NCI-H1436 (cell line): Measurements from ENCODE around the gene TEX14.
A peak's percentile ranks its signal among the peaks of the same experiment; 100 is the strongest.
"Not testable (repeated sequence)": the region's sequence is repeated elsewhere in the genome, so short reads cannot be mapped to it uniquely, and the experiment has no call there.

Experiments used
- DNase-seq: peaks from one replicate; lab custom pipeline; 2025; lab: John Stamatoyannopoulos, UW

TEX14 gene

GRCh38 chr17:58597371-58597770, 94.5 kb downstream of the TEX14 start:
- DNase-seq = no peak

DNA sequence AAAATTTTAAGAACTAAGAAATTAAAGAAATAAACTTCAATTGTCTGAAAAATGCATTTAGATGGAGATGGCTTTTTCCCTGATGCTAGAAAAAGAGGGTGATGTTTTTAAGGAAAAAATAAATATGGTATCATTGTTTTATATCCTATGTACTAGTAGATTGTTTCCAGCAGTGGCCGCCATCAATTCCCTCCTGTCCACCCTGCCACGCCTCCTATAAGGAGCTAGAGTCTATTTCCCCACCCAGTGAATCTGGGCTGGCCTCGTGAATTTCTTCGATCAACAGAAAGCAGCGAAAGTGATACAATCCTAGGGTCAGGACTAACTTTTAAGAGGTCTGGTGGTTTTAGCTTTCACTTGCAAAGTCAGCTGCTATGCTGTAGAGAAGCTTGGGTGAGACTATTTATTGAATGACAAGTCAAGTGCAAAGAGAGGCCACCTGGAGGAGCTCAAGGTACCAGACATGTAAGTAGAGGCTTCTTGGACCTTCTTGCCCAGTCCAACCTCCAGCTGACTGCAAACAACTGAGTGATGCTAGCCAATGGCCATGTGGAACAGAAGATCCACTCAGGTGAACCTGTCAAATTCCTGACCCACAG, 96.6 kb downstream of the TEX14 start:
- no peak for DNase-seq

DNA sequence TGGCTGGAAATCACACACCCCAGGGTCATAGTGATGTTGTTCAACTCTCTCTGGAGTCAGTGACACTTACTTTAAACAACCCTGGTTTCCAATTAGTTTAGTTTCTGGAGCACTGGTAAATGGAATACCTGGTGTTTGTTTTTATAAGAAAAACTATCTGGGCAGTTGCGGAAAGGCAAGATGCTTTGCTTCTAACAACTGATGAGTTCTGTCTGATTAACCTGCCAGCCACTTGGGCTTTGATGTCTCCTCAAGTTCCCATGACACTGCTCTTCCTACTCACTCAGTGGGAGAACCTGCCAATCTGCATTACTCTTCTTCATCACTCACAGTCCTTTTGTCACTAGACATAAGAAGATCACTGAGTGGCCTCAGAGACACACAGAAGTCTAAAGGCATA, 98.7 kb downstream of the TEX14 start:
- no peak for DNase-seq

DNA sequence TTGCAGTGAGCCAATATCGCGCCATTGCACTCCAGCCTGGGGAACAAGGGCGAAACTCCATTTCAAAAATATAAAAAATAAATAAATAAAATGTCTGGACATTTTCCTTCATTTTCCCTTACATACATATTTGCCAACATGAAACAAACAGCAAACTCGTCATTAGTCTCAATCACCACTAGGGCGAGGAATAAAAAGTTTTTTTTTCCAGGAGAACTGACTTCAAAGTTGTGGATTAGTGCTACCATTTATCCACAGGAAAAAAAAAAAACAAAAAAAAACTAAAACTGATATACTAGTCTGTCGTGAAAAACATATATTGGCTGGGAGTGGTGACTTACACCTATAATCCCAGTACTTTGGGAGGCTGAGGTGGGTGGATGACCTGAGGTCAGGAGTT, 100.4 kb downstream of the TEX14 start:
- no peak for DNase-seq

- no peak for DNase-seq
Measured at GRCh38 chr17:58590377-58590776, 101.5 kb downstream of the TEX14 start.

DNA sequence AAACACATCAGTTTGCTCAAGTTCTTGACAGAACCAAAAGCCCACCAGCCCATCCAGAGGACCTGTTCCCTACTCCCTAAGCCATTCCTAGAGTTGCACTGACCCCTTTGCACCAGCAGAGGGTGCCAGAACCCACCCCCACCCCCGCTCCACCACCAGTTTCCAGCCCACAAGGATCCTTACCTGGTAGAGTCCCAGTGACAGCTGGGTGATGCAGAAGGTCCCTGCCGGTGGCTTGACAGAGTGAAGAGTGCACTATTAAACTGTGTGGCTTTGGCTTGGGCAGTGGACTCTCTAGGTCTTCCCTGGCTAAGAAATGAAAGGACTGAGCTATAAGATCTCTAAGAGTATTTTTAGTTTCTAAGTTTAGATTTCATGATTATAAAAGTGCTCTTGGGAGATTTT, 104.1 kb downstream of the TEX14 start:
- peak; percentile 63 for DNase-seq

DNA sequence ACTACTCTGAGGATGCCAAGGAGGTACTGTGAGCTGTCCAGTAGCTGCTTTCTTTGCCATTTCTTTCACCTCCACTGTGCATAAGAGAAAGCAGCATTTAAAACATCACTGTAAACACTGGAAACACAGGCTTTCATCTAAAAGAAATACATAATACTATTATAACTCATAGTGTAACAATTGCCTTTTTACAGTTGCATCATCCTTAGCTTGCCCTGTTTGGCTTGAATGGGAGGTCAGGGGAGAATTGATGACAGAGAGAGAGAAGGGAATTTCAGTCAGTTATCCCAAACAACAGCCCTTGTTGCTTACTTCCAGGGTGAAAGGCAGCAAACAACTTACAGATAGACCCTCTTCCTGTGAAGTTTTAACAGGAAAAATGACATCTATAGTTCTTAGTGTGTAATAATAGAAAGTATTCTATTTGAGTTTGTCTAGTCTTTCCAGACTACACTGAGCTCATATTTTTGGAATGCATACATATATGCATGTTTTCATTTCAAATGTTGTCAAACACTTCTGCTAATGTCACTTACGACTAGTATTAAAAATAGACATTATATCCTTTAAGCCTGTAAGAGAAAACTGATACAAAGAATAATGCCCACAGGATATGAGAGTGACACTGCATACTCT, 105.7 kb downstream of the TEX14 start:
- DNase-seq = no peak

GRCh38 chr17:58585554-58585953, 106.3 kb downstream of the TEX14 start:
- no peak for DNase-seq

- DNase-seq = no peak
Measured at GRCh38 chr17:58583486-58583885, 108.4 kb downstream of the TEX14 start.

- DNase-seq = not testable (repeated sequence)
Measured at GRCh38 chr17:58582718-58583117, 109.1 kb downstream of the TEX14 start.

- DNase-seq = no peak
Measured at GRCh38 chr17:58580671-58581070, 111.2 kb downstream of the TEX14 start.

DNA sequence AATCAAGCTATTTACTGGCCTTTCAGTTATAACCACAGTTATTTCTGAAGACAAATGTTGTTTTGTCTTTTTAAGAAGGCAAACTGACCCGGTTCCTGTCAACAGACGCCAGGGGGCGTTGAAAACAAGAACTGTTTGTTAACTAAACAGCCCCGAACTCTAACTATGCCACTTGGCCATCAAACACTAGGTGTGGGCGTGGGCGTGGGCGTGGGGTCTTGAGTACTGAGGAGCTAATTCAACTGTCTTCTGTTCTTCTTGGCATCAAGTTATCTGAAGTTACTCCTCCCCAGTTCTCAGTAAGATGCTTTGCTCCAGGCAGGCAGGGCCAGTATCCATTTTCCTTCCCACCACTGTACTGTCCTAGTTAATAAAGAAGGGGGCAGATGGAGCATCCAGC, 114.1 kb downstream of the TEX14 start:
- DNase-seq = peak; percentile 74

DNA sequence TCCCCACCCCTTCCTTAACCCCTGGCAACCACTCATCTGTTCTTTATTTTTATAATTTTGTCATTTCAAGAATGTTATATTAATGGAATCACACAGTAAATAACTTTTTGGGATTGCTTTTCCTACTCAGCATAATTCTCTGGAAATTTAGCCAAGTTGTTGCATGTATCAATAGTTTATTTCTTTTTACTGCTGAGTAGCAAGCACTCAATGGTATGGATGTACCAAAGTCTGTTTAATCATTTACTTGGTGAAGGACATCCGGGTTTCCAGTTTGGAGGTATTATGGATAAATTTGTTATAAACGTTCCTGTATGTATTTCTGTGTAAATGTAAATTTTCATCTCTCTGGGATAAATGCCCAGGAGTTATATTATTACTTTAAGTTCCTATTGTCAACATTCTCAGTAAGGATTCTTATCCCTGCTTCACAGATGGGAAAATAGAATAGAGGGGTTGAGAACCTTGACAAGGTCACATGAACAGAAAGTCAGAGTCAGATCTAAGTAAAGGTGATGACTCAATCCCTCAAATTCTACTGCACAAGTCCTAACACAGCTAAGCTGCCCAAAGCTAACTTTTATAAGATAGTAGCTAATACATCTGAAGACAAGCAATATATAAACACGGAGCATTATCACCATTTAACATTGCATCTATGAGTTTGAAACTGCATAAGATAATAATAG, 115.0 kb downstream of the TEX14 start:
- DNase-seq = no peak

DNA sequence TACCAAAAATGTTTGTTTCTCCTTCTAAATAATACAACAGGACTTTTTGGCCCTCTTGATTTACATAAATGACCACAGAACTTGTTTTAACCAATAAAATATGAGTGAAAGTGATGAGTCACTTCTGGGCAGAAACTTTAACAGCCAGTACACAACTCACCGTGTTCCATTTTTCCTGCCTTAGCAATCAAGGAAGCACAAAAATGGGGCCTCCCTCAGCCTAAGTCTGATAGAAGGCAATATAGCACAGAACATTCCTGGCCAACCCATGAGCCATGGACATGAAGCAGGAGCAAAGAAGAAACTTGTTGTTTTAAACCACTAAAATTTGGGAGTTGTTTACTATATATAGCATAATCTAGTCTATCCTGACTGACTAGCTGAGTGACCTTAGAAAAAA, 116.3 kb downstream of the TEX14 start:
- no peak for DNase-seq

DNA sequence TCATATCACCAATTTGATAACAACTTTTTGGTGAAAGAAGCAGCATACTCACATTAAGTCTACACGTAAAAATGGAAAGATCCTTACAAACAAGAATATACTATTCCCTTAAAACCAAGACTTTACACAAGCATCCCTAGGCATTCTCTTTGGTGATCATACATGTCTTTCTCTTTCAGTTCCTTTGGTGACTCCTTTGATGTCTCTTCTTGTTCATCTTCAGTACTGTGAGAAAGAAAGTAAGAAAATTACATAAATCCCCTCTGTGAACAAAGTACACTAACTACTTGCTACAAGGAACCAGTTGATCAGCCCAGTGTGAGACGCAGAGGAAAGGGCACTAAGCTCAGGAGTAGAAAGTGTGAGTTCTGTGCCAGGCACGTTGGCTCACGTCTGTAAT, 117.8 kb downstream of the TEX14 start:
- no peak for DNase-seq

- DNase-seq = no peak
Measured at GRCh38 chr17:58572846-58573245, 119.0 kb downstream of the TEX14 start.

GRCh38 chr17:58570758-58571157, 121.1 kb downstream of the TEX14 start:
- DNase-seq = no peak

DNA sequence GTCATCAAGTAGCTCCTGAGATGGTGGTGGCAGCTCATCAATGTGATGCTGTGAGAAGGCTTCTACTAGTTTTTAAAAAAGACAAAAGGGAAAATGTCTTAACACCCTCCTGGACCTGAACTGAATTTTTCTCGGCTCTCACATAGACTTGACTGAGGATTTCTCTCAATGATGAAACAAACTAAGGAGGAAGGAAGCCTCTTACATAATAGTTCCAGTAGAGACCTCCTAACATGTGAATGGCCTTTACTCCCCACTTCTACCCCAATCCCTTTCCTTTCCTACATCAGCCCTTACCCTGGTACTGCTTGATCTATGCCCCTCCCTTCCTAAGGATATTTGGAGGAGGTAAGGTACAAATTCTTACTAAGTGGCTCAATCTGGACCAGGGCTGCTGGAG, 122.6 kb downstream of the TEX14 start:
- DNase-seq = no peak

GRCh38 chr17:58568044-58568799, 123.6 kb downstream of the TEX14 start:
- no peak for DNase-seq

- peak; percentile 28 for DNase-seq
Measured at GRCh38 chr17:58565389-58566311, 126.2 kb downstream of the TEX14 start.

DNA sequence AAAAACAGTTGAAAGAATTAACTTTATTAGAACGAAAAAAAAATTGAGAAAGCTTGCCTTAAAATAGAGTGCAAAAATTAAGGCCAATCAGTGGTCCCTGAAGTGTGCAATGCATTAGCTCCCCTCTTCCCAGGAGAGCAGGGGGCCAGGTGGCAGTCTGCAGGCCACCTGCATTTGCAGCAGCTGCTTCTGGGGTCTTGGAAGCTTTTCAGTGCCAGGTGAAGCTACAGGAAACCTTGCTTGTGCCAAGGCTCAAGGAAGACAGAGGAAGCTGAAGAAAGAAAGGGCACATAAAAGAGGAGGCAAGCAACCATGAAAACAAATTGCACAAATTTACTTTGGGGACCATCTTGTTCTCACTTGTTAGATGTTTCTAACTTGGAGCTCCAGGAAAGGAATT, 126.9 kb downstream of the TEX14 start:
- DNase-seq = peak; percentile 79

DNA sequence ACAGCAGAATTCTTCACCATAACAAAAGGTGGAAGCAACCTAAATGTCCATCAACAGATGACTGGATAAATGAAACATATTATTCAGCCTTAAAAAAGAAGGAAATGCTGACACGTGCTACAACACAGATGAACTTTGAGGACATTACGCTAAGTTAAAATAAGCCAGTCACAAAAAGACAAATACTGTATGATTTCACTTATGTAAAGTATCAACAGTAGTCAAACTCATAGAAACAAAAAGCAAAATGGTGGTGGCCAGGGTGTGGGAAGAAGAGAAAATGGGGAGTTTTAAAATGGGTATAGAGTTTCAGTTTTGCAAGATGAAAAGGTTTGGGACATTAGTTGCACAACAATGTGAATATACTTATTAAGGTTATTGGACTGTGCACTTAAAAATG, 127.6 kb downstream of the TEX14 start:
- no peak for DNase-seq
